ENCODE data around the gene RNU1-2.
A peak's percentile ranks its signal among the peaks of the same experiment; 100 is the strongest.
"Not testable (repeated sequence)": the region's sequence is repeated elsewhere in the genome, so short reads cannot be mapped to it uniquely, and the experiment has no call there.

RNU1-2 gene

DNA sequence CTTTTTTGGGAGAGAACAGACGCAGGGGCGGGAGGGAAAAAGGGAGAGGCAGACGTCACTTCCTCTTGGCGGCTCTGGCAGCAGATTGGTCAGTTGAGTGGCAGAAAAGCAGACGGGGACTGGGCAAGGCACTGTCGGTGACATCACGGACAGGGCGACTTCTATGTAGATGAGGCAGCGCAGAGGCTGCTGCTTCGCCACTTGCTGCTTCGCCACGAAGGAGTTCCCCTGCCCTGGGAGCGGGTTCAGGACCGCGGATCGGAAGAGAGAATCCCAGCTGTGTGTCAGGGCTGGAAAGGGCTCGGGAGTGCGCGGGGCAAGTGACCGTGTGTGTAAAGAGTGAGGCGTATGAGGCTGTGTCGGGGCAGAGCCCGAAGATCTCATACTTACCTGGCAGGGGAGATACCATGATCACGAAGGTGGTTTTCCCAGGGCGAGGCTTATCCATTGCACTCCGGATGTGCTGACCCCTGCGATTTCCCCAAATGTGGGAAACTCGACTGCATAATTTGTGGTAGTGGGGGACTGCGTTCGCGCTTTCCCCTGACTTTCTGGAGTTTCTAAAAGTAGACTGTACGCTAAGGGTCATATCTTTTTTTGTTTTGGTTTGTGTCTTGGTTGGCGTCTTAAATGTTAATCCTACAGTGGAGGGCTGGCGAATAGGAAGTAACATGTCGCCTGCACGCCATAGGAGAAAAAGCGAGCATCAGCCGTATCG lies at the start of gene RNU1-2:
Gene RNU1-2, plus strand, starts transcription at position 383 of the 718 bp plus-strand sequence.
- in situ Hi-C loops (cut with MboI; ENCODE audit: low sequenced_read_pairs, unreplicated experiment) = not testable (repeated sequence)
- DNase-seq (ENCODE audit: low spot score) = peak; percentile 68

DNA sequence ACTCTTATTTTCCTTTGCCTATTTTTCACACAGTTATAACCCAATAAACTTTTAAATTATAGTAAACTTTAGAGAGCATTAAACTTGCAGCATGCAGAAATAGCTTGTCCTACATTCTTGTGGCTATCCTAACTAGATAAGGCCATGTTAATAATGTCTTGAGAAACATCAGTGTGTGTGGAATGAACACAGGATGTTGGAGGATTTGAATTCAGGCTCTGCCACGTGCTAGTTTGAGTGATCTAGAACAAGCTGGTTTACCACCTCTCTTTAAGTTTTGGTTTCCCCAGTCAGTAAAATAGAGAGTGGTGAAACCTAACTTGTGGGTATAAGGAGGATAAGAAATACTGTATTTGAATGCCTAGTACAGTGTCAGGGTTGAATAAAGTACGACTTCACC lies 39.6 kb upstream of the RNU1-2 start:
- DNase-seq (ENCODE audit: low spot score); in situ Hi-C loops (cut with MboI; ENCODE audit: low sequenced_read_pairs, unreplicated experiment): not testable (repeated sequence)

- in situ Hi-C loops (cut with MboI; ENCODE audit: low sequenced_read_pairs, unreplicated experiment); DNase-seq (ENCODE audit: low spot score): not testable (repeated sequence)
Measured at GRCh38 chr1:16859167-16860041, 36.4 kb upstream of the RNU1-2 start.

DNA sequence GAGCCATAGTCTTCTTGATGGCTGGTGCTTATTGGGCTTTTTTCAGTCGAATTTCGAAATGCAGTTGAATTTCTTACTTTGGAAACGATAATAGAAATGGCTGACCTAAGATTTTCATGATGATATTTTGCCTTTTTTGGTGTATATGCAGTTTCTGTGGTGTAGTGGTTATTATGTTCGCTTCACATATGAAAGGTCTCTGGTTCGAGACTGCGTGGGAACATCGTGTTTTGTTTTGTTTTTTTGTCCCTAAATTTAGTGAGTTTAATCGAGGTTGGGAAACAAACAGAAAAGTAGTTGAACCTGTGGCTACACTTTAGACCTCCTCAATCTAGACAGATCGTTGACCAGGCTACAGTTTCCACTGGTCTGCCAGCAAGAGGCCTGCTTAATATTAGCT lies 35.7 kb upstream of the RNU1-2 start:
- DNase-seq (ENCODE audit: low spot score); in situ Hi-C loops (cut with MboI; ENCODE audit: low sequenced_read_pairs, unreplicated experiment): not testable (repeated sequence)

DNA sequence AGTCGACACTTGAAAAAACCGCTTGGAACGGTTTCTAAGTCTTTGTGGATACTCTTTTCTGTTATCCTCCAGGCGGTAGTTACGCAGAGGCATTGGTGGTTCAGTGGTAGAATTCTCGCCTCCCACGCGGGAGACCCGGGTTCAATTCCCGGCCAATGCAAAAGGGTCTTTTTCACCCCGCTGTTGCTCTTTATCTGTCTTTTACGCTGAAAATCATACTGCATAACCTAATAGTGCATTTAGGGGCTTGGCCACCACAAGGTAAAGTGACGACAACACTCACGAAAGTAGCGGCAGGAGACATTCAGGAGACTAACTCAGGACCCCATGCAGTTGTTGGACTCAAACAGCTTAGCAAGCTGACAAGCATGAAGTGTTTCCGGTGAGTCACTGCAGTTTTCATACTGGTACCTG lies 33.9 kb upstream of the RNU1-2 start:
- DNase-seq (ENCODE audit: low spot score); in situ Hi-C loops (cut with MboI; ENCODE audit: low sequenced_read_pairs, unreplicated experiment): not testable (repeated sequence)

DNA sequence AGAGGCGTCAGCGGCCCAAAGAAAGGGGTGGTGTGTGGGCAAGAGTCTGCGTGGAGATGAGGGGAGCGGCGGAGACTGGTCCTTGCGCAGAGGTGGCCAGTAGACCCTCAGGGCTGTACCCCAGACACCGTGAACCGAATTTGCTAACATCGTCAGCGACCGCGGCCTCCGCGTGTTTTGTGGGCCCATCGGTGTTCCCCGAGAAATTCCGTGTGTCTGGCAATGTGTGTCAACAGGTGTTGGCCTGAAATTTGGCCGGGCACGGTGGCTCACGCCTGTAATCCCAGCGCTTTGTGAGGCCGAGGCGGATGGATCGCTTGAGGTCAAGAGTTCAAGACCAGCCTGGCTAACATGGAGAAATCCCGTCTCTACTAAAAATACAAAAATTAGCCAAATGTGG lies 33.4 kb upstream of the RNU1-2 start:
- DNase-seq (ENCODE audit: low spot score); in situ Hi-C loops (cut with MboI; ENCODE audit: low sequenced_read_pairs, unreplicated experiment): not testable (repeated sequence)

DNA sequence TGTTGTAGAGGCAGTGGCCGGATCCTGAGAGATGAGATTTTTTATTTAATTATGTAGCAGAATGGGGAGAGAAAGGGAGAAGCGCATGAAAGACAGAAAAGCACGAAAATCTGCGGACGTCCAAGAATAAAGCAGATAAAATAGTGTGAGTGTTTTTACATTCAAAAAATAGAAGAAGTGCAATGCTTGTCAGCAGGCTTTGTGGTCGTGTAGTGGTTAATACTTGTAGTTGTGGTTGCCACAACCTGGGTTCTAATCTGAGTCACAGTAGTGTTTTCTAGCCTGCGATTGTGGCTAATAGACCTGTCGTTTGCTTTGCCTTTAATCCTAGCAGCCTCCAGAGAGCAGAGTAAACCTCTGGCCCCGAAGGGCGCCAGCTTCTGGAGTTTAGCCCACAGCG lies 32.8 kb upstream of the RNU1-2 start:
- in situ Hi-C loops (cut with MboI; ENCODE audit: low sequenced_read_pairs, unreplicated experiment) = not testable (repeated sequence)

DNA sequence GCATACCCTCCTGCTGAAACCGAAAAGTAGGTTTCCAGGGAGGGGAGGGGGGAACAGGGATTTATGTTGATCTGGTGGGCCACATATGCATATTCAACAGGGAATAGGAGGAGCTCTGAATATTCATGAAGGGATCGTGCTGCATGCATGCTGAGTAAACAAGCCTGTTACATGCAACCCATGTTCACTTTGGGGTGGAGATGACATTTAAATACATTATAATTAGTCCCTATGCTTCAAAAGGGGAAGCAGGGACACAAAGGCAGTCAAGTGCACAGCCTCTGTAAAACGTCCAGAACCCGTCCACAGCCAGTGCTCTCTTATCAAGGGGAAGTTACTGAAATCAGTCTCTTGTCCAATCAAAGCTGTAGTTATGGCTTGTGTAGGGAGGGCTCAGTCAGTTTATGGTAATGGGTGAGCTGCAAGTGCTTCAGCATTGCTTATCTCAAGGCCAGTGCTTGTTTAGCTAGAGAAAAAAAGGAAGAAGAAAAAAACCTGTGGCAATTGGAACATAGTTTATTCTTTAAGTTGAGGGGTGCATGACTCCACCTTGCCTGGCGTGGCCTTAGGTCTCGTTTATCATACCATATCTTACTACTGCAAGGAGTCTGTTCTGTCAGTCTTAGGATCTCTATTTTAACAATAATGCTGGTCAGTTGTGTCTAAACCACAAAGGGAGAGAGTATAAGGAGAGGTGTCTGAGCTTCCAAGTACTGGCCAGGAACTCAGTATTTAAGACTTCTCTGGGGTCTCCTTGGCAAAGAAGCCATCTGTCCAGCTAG lies 28.7 kb upstream of the RNU1-2 start:
- DNase-seq (ENCODE audit: low spot score); in situ Hi-C loops (cut with MboI; ENCODE audit: low sequenced_read_pairs, unreplicated experiment): not testable (repeated sequence)

More for the DNA sequence above, 32.8 kb upstream of the RNU1-2 start:
- DNase-seq (ENCODE audit: low spot score) = peak; percentile 35

DNA sequence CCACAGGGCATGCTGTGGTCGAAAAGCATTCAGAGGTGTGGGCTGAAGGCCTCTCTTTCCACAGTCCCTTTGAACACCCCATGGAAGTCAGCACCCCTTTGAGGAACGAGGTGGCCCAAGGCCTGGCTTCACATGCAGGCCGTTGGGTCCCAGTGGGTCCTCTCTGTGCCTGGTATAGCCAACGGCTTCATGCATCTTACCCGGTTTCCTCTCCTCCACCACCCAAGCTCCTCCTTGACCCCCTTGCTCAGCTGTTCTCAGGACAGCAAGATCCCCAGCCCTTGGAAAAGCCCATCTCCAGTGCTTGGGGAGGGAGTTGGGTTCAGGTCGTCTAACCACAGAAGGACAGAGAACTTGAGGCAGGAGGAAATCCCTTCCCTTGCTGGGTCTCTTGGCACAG lies 27.0 kb upstream of the RNU1-2 start:
- DNase-seq (ENCODE audit: low spot score); in situ Hi-C loops (cut with MboI; ENCODE audit: low sequenced_read_pairs, unreplicated experiment): not testable (repeated sequence)

- in situ Hi-C loops (cut with MboI; ENCODE audit: low sequenced_read_pairs, unreplicated experiment) = not testable (repeated sequence)
Measured at GRCh38 chr1:16869996-16870395, 25.8 kb upstream of the RNU1-2 start.

DNA sequence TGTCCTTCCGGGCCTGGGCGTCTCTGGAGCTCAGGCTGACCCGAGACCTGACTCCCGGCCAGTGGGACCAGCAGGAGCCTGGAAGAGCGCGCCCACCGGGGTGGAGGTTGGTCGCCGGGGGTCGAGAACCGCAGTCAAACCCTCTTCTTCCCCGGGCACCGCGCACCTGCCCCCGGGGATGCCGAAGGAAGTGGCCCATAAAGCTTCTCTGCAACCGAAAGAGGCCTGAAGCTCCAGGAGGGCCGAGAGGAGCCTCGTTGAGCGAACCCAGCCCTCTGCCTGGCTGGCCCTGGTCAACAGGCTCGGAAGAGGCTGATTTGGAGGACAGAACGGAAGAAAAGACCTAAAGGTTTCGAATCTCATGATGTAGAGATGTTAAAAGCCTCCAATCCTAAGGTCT lies 24.6 kb upstream of the RNU1-2 start:
- in situ Hi-C loops (cut with MboI; ENCODE audit: low sequenced_read_pairs, unreplicated experiment) = not testable (repeated sequence)

More at GRCh38 chr1:16869996-16870395, 25.8 kb upstream of the RNU1-2 start:
- not testable (repeated sequence) for DNase-seq (ENCODE audit: low spot score)

DNA sequence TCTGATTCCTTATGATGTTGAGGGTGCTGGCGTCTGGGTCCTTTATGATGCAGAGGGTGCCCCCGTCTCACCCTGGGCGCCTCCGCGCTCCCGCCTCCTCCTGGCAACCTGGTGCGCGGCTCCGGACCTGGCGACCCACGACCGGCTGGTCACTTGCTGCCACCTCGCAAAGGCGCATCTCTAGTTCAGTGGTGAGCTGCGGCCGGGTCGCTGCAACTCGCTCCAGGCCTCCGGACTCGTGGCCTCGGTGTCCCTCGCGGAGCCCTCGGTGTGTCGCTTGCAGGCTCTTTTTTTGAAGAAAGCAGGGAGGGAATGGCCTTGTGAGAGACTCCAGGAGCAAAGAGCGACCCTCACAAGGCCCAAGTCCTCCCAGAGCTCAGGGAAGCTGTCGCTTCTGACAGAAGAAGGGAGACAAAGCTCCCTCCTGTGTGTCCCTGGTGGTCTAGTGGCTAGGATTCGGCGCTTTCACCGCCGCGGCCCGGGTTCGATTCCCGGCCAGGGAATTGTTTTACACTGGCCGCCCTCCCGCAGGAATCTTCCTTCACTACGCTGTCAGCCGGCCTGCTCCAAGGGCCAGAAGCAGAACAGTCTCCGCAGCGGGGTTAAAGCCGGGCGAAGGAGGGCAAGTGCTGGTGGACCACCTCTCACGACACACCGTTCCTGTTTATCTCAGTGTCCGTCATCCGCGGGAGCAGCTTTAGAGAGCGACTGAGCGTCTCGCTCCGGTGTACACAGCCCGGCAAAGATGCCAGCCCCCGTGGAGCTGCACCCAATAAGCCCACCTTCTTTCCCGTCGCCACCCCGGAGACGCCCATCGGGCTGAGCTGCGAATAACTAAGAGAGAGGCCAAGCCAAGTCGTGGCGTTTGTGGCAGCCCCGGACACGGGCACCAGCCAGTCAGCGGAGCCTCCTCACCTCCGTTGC lies 23.4 kb upstream of the RNU1-2 start:
- in situ Hi-C loops (cut with MboI; ENCODE audit: low sequenced_read_pairs, unreplicated experiment) = not testable (repeated sequence)
- DNase-seq (ENCODE audit: low spot score) = peak; percentile 48

More for the DNA sequence above, 24.6 kb upstream of the RNU1-2 start:
- DNase-seq (ENCODE audit: low spot score) = not testable (repeated sequence)

GRCh38 chr1:16873076-16873879 lies 22.5 kb upstream of the RNU1-2 start:
- DNase-seq (ENCODE audit: low spot score); in situ Hi-C loops (cut with MboI; ENCODE audit: low sequenced_read_pairs, unreplicated experiment): not testable (repeated sequence)

GRCh38 chr1:16874968-16875765 lies 20.6 kb upstream of the RNU1-2 start:
- DNase-seq (ENCODE audit: low spot score); in situ Hi-C loops (cut with MboI; ENCODE audit: low sequenced_read_pairs, unreplicated experiment): not testable (repeated sequence)

GRCh38 chr1:16881742-16882141 lies 14.0 kb upstream of the RNU1-2 start:
- DNase-seq (ENCODE audit: low spot score); in situ Hi-C loops (cut with MboI; ENCODE audit: low sequenced_read_pairs, unreplicated experiment): not testable (repeated sequence)

Data from GM13976 (cell line).